HCT116 (cell line): ENCODE data around the gene PCYT1B. TPM values are rescaled to one million over a fixed set of nuclear protein-coding genes. Genes with fewer than 3 reads are reported as not detected.

Source experiments
- ATAC-seq: fragments of 200-7000 bp; cut with Tn5 transposase; 2 replicates; pipeline ENCODE4 v1.9.1; 2020; ENCODE audit warnings: mild to moderate bottlenecking, moderate library complexity
- BruUV-seq: library from RNA; stranded (reverse); fragments of 400-500 nt; replicated peaks from 2 replicates; lab custom pipeline; 2021; lab: Mats Ljungman, UMichigan
- CTCF ChIA-PET: fragments of 300-600 bp; sonication (Branson Sonifier 250); formaldehyde crosslinking; loops from one replicate; lab custom pipeline; 2021; ENCODE audit warnings: antibody characterized with exemption; lab: Charles Lee
- POLR2A ChIA-PET: fragments of 300-600, 350-600 bp; sonication (Branson Sonifier 250); formaldehyde crosslinking; loops from one replicate; lab custom pipeline; 2021; ENCODE audit warnings: antibody characterized with exemption; lab: Charles Lee
- RAD21 ChIA-PET, 2 experiments: fragments of 300-600 bp; sonication (Branson Sonifier 250); formaldehyde crosslinking; loops; one replicate each; lab custom pipeline; 2023; ENCODE audit warnings: low total read pairs in 2 of 2; ENCODE audit not compliant: uncharacterized antibody in 2 of 2, unreplicated experiment in 2 of 2, low non-redundant PET in 1 of 2; lab: Charles Lee
- DNase-seq: peaks from one replicate; pipeline ENCODE4 v3.0.0-alpha.2; 2010; ENCODE audit warnings: low read depth, low spot score
- H2AFZ ChIP-seq: fragments of 200-600 bp; shearing (Covaris generic), sonication (generic); 2 replicates; pipeline ENCODE4 v1.6.1; 2017; ENCODE audit warnings: low read depth, mixed run types, mixed read lengths, antibody characterized with exemption, low read length; ENCODE audit not compliant: poor library complexity, severe bottlenecking
- H3K27ac ChIP-seq: 2 replicates; pipeline ENCODE4 v1.5.1; 2012; ENCODE audit warnings: low read depth, low read length
- H3K27me3 ChIP-seq: fragments of 200-600 bp; sonication (generic); 2 replicates; pipeline ENCODE4 v1.6.1; 2016; ENCODE audit warnings: mixed run types, low read length, mixed read lengths; ENCODE audit not compliant: insufficient read depth
- H3K36me3 ChIP-seq, 2 experiments: fragments of 200-500 bp in 1 of 2; fragments of 200-600 bp in 1 of 2; sonication (Bioruptor generic) in 1 of 2; sonication (generic) in 1 of 2; 2 replicates each; pipeline versions ENCODE4 v1.5.1 to v1.6.1; 2014 to 2016; ENCODE audit warnings: low read length in 2 of 2, inconsistent platforms in 1 of 2, mixed read lengths in 1 of 2, mixed run types in 1 of 2; ENCODE audit not compliant: insufficient read depth in 2 of 2, control insufficient read depth in 1 of 2
- H3K4me1 ChIP-seq, 2 experiments: fragments of 200-600 bp in 1 of 2; sonication (generic) in 1 of 2; 2 replicates each; pipeline versions ENCODE4 v1.5.1 to v1.6.1; 2012 to 2017; ENCODE audit warnings: low read length in 2 of 2, inconsistent platforms in 1 of 2, mild to moderate bottlenecking in 1 of 2, mixed read lengths in 1 of 2, mixed run types in 1 of 2, moderate library complexity in 1 of 2; ENCODE audit not compliant: insufficient read depth in 2 of 2, control insufficient read depth in 1 of 2
- H3K4me2 ChIP-seq: fragments of 200-600 bp; sonication (generic); 2 replicates; pipeline ENCODE4 v1.6.1; 2017; ENCODE audit warnings: mixed run types, low read length, mixed read lengths
- H3K4me3 ChIP-seq, 2 experiments: fragments of 200-600 bp in 1 of 2; sonication (generic) in 1 of 2; replicated peaks in 1 of 2; 2 replicates each; pipeline ENCODE4 v1.5.1; 2011 to 2016; ENCODE audit warnings: low read length in 2 of 2, control low read depth in 1 of 2, low read depth in 1 of 2, mild to moderate bottlenecking in 1 of 2, mixed read lengths in 1 of 2, mixed run types in 1 of 2
- H3K79me2 ChIP-seq: fragments of 200-600 bp; sonication (generic); 2 replicates; pipeline ENCODE4 v1.6.1; 2017; ENCODE audit warnings: mild to moderate bottlenecking, mixed run types, low read length, moderate library complexity, mixed read lengths; ENCODE audit not compliant: insufficient read depth
- H3K9ac ChIP-seq: fragments of 200-600 bp; sonication (generic); 2 replicates; pipeline ENCODE4 v1.6.1; 2016; ENCODE audit warnings: low read length, mixed read lengths
- H3K9me2 ChIP-seq: fragments of 200-600 bp; sonication (generic), shearing (Covaris generic); 2 replicates; pipeline ENCODE4 v1.6.1; 2017; ENCODE audit warnings: mixed run types, mild to moderate bottlenecking, moderate library complexity; ENCODE audit not compliant: insufficient read depth
- H3K9me3 ChIP-seq, 2 experiments: fragments of 200-500 bp in 1 of 2; fragments of 200-600 bp in 1 of 2; sonication (Bioruptor generic) in 1 of 2; sonication (generic) in 1 of 2; 2 replicates each; pipeline ENCODE4 v1.6.1; 2014 to 2017; ENCODE audit warnings: low read length in 2 of 2, mixed read lengths in 2 of 2, inconsistent platforms in 1 of 2, low read depth in 1 of 2, mild to moderate bottlenecking in 1 of 2, mixed run types in 1 of 2, moderate library complexity in 1 of 2; ENCODE audit not compliant: control insufficient read depth in 1 of 2, insufficient read depth in 1 of 2
- H4K20me1 ChIP-seq: fragments of 200-600 bp; sonication (generic), shearing (Covaris generic); 2 replicates; pipeline ENCODE4 v1.6.1; 2017; ENCODE audit warnings: mixed run types, mild to moderate bottlenecking, moderate library complexity; ENCODE audit not compliant: insufficient read depth
- CEBPB ChIP-seq: IDR thresholded peaks from 2 replicates; pipeline ENCODE4 v1.6.1; 2012; ENCODE audit warnings: low read depth
- EGR1 ChIP-seq: IDR thresholded peaks from 2 replicates; pipeline ENCODE4 v1.6.1; 2012; ENCODE audit warnings: low read depth
- JUND ChIP-seq: IDR thresholded peaks from 2 replicates; pipeline ENCODE4 v1.6.1; 2012
- POLR2A ChIP-seq: IDR thresholded peaks from 2 replicates; pipeline ENCODE4 v1.7.0; 2011; ENCODE audit warnings: borderline replicate concordance; ENCODE audit not compliant: insufficient read depth, insufficient read length; ENCODE audit errors: extremely low read depth
- POLR2AphosphoS5 ChIP-seq: IDR thresholded peaks from 2 replicates; pipeline ENCODE4 v1.6.1; 2011; ENCODE audit warnings: mild to moderate bottlenecking, low read depth, low read length, moderate library complexity
- RAD21 ChIP-seq: IDR thresholded peaks from 2 replicates; pipeline ENCODE4 v1.6.1; 2012; ENCODE audit warnings: low read depth, mild to moderate bottlenecking
- SP1 ChIP-seq: IDR thresholded peaks from 2 replicates; pipeline ENCODE4 v1.6.1; 2012; ENCODE audit warnings: low read depth
- TCF7L2 ChIP-seq: IDR thresholded peaks from 2 replicates; pipeline ENCODE4 v1.7.0; 2011; ENCODE audit warnings: borderline replicate concordance, inconsistent platforms; ENCODE audit not compliant: insufficient read depth, insufficient read length; ENCODE audit errors: extremely low read depth
- YY1 ChIP-seq: IDR thresholded peaks from 2 replicates; pipeline ENCODE4 v1.6.1; 2011; ENCODE audit warnings: low read length, low read depth, moderate library complexity, mild to moderate bottlenecking; ENCODE audit not compliant: insufficient replicate concordance; ENCODE audit errors: extremely low read depth
- ZFX ChIP-seq: fragments of 450-650 bp; IDR thresholded peaks from 2 replicates; pipeline ENCODE4 v1.6.1; 2017
- ZNF274 ChIP-seq: fragments of 200-500 bp; sonication (Bioruptor generic); IDR thresholded peaks from 2 replicates; pipeline ENCODE4 v1.6.1; 2014; ENCODE audit warnings: mild to moderate bottlenecking, low read depth, low read length, inconsistent platforms
- intact Hi-C: fragments of 100-400 bp; cut with micrococcal nuclease; formaldehyde crosslinking; loops from 2 replicates; pipeline ENCODE4 v1.10.0; 2022
- total RNA-seq: library from RNA; stranded (reverse); gene quantifications from one replicate; pipeline ENCODE4 v1.2.1, GENCODE V29; 2021; ENCODE audit not compliant: unreplicated experiment
- TF ChIP-seq, protein P1 (sequence below): IDR thresholded peaks from 2 replicates; pipeline ENCODE4 v1.6.1; 2012; ENCODE audit warnings: low read depth
- TF ChIP-seq, protein P2 (sequence below), 3 experiments: fragments of 200-600 bp in 1 of 3; sonication (generic) in 1 of 3; IDR thresholded peaks in 2 of 3; conservative IDR thresholded peaks in 1 of 3; 2 replicates each; pipeline ENCODE4 v1.5.1; 2012 to 2017; ENCODE audit warnings: low read depth in 2 of 3, low read length in 2 of 3, antibody characterized with exemption in 1 of 3, borderline replicate concordance in 1 of 3, control low read depth in 1 of 3, mild to moderate bottlenecking in 1 of 3, mixed read lengths in 1 of 3, mixed run types in 1 of 3, moderate library complexity in 1 of 3; ENCODE audit not compliant: insufficient read depth in 1 of 3
- TF ChIP-seq, protein P3 (sequence below): IDR thresholded peaks from 2 replicates; pipeline ENCODE4 v1.6.1; 2011; ENCODE audit warnings: mild to moderate bottlenecking, low read length, moderate library complexity; ENCODE audit not compliant: insufficient replicate concordance; ENCODE audit errors: extremely low read depth
- TF ChIP-seq, protein P4 (sequence below): IDR thresholded peaks from 2 replicates; pipeline ENCODE4 v1.6.1; 2012

The PCYT1B gene
- total RNA-seq, 1 experiment from 2014 or later, result not detected

DNA sequence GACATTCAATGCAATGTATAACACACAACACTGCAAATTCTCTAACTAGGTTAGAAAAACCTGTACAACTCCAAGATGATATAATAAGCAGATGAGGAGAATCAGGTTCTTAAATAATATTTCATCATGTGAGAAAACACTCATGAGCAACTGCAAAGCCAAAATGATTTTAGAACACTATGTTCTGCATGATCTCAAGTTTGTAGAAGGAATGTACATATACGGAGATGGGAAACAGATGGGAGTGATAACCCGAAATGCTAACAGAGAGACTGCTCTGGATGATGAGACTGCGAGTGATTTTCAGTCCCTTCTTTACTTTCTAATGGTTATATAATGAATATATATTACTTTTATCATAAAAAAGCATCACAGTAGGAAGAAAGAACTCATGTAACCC lies 80.9 kb downstream of the PCYT1B start:
- Histone ChIP-seq H3K9me2 (no peaks in the 10 kb centered on the region), H2AFZ (no peak overlapping the region), H3K4me3 (no peak overlapping the region), H3K9ac (no peak overlapping the region), H3K36me3 (no peaks in the 10 kb centered on the region), H3K9me3 (no peaks in the 10 kb centered on the region), H3K4me1 (no peaks in the 10 kb centered on the region), H3K79me2 (no peaks in the 10 kb centered on the region), H4K20me1 (no peaks in the 10 kb centered on the region), H3K4me2 (no peak overlapping the region), H3K27me3 (no peaks in the 10 kb centered on the region; the same call in 1 of the 2 replicates), H3K27ac (no peak overlapping the region)
- RAD21 ChIA-PET, result no interaction called here
- POLR2A ChIA-PET, result no interaction called here
- intact Hi-C loops, result no loop called here
- CTCF ChIA-PET, result no interaction called here
- ATAC-seq, result no peak
- TF ChIP-seq SP1, result no peak
- TF ChIP-seq POLR2A, result no peak
- TF ChIP-seq, protein P1, sequence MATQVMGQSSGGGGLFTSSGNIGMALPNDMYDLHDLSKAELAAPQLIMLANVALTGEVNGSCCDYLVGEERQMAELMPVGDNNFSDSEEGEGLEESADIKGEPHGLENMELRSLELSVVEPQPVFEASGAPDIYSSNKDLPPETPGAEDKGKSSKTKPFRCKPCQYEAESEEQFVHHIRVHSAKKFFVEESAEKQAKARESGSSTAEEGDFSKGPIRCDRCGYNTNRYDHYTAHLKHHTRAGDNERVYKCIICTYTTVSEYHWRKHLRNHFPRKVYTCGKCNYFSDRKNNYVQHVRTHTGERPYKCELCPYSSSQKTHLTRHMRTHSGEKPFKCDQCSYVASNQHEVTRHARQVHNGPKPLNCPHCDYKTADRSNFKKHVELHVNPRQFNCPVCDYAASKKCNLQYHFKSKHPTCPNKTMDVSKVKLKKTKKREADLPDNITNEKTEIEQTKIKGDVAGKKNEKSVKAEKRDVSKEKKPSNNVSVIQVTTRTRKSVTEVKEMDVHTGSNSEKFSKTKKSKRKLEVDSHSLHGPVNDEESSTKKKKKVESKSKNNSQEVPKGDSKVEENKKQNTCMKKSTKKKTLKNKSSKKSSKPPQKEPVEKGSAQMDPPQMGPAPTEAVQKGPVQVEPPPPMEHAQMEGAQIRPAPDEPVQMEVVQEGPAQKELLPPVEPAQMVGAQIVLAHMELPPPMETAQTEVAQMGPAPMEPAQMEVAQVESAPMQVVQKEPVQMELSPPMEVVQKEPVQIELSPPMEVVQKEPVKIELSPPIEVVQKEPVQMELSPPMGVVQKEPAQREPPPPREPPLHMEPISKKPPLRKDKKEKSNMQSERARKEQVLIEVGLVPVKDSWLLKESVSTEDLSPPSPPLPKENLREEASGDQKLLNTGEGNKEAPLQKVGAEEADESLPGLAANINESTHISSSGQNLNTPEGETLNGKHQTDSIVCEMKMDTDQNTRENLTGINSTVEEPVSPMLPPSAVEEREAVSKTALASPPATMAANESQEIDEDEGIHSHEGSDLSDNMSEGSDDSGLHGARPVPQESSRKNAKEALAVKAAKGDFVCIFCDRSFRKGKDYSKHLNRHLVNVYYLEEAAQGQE, result no peak
- TF ChIP-seq POLR2AphosphoS5, result no peak
- TF ChIP-seq ZFX, result no peak
- TF ChIP-seq, protein P2, sequence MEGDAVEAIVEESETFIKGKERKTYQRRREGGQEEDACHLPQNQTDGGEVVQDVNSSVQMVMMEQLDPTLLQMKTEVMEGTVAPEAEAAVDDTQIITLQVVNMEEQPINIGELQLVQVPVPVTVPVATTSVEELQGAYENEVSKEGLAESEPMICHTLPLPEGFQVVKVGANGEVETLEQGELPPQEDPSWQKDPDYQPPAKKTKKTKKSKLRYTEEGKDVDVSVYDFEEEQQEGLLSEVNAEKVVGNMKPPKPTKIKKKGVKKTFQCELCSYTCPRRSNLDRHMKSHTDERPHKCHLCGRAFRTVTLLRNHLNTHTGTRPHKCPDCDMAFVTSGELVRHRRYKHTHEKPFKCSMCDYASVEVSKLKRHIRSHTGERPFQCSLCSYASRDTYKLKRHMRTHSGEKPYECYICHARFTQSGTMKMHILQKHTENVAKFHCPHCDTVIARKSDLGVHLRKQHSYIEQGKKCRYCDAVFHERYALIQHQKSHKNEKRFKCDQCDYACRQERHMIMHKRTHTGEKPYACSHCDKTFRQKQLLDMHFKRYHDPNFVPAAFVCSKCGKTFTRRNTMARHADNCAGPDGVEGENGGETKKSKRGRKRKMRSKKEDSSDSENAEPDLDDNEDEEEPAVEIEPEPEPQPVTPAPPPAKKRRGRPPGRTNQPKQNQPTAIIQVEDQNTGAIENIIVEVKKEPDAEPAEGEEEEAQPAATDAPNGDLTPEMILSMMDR (IDR thresholded peaks at IDR 0.05 in 2 of 3, conservative IDR thresholded peaks at IDR 0.05 in 1 of 3; ENCODE audit: borderline replicate concordance in 1 of 3, insufficient read depth in 1 of 3, low read depth in 2 of 3, low read length in 2 of 3), result no peak
- no peak for TF ChIP-seq TCF7L2
- TF ChIP-seq, protein P3, sequence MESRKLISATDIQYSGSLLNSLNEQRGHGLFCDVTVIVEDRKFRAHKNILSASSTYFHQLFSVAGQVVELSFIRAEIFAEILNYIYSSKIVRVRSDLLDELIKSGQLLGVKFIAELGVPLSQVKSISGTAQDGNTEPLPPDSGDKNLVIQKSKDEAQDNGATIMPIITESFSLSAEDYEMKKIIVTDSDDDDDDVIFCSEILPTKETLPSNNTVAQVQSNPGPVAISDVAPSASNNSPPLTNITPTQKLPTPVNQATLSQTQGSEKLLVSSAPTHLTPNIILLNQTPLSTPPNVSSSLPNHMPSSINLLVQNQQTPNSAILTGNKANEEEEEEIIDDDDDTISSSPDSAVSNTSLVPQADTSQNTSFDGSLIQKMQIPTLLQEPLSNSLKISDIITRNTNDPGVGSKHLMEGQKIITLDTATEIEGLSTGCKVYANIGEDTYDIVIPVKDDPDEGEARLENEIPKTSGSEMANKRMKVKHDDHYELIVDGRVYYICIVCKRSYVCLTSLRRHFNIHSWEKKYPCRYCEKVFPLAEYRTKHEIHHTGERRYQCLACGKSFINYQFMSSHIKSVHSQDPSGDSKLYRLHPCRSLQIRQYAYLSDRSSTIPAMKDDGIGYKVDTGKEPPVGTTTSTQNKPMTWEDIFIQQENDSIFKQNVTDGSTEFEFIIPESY, result no peak
- no peak for TF ChIP-seq JUND
- TF ChIP-seq RAD21, result no peak
- no peak for TF ChIP-seq YY1
- no peak for TF ChIP-seq EGR1
- TF ChIP-seq, protein P4, sequence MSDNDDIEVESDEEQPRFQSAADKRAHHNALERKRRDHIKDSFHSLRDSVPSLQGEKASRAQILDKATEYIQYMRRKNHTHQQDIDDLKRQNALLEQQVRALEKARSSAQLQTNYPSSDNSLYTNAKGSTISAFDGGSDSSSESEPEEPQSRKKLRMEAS, result no peak
- TF ChIP-seq CEBPB, result no peak
- no peak for TF ChIP-seq ZNF274
- no TSS peak for BruUV-seq
- DNase-seq, result no peak
